HepG2 (cell line): ENCODE measurements around the gene DDC. TPM values are rescaled to one million over a fixed set of nuclear protein-coding genes. Genes with fewer than 3 reads are reported as not detected.
"Not testable (repeated sequence)": the region's sequence is repeated elsewhere in the genome, so short reads cannot be mapped to it uniquely, and the experiment has no call there.

Experiments
- ATAC-seq: fragments of 200-7000 bp; cut with Tn5 transposase; 3 replicates; pipeline ENCODE4 v1.9.1; 2020; ENCODE audit warnings: mild to moderate bottlenecking, moderate library complexity
- BruUV-seq: library from RNA; stranded (reverse); fragments of 400-500 nt; replicated peaks from 2 replicates; lab custom pipeline; 2021; lab: Mats Ljungman, UMichigan
- CTCF ChIA-PET: fragments of 300-600 bp; formaldehyde crosslinking; extraction: SDS; loops from one replicate; lab custom pipeline; 2021; ENCODE audit warnings: low total read pairs, inconsistent platforms, low intra/inter-chr PET ratio; lab: Yijun Ruan, JAX
- POLR2A ChIA-PET: fragments of 350-600 bp; sonication (Branson Sonifier 250); formaldehyde crosslinking; loops from one replicate; lab custom pipeline; 2020; ENCODE audit warnings: antibody characterized with exemption, inconsistent platforms; lab: Yijun Ruan, JAX
- DNase-seq: peaks from one replicate; pipeline ENCODE4 v3.0.0-alpha.2; 2015; ENCODE audit warnings: low spot score
- FAIRE-seq: peaks from 3 replicates; lab custom pipeline; 2011; peaks lifted over from hg19 to GRCh38; lab: Jason Lieb, UNC
- H2AFZ ChIP-seq: one replicate; pipeline ENCODE4 v1.6.1; 2011; ENCODE audit warnings: low read length, inconsistent platforms
- H3K27ac ChIP-seq: fragments of 300-600 bp; 3 replicates; pipeline ENCODE4 v1.8.0; 2011; ENCODE audit warnings: mixed run types, mild to moderate bottlenecking, mixed read lengths, low read length, inconsistent platforms; ENCODE audit not compliant: insufficient read depth; ENCODE audit errors: extremely low read length
- H3K27me3 ChIP-seq, 2 experiments: fragments of 200-600 bp in 1 of 2; 2 replicates in 1 of 2; 3 replicates in 1 of 2; pipeline versions ENCODE4 v1.6.0 to v1.8.0; 2011; ENCODE audit warnings: low read length in 2 of 2, mild to moderate bottlenecking in 2 of 2, moderate library complexity in 2 of 2, inconsistent platforms in 1 of 2; ENCODE audit not compliant: insufficient read depth in 2 of 2, control insufficient read depth in 1 of 2
- H3K36me3 ChIP-seq, 2 experiments: fragments of 200-600 bp in 1 of 2; replicated peaks in 1 of 2; 2 replicates in 1 of 2; 3 replicates in 1 of 2; pipeline versions ENCODE4 v1.5.1 to v1.8.0; 2011; ENCODE audit warnings: low read length in 2 of 2, inconsistent platforms in 1 of 2; ENCODE audit not compliant: insufficient read depth in 2 of 2, control insufficient read depth in 1 of 2
- H3K4me1 ChIP-seq: 2 replicates; pipeline ENCODE4 v1.5.1; 2012; ENCODE audit warnings: low read length, inconsistent platforms; ENCODE audit not compliant: insufficient read depth
- H3K4me2 ChIP-seq: 2 replicates; pipeline ENCODE4 v1.6.0; 2011; ENCODE audit warnings: low read depth, low read length, inconsistent platforms
- H3K4me3 ChIP-seq, 3 experiments: fragments of 200-600 bp in 1 of 3; sonication (generic), shearing (Covaris generic) in 1 of 3; replicated peaks in 1 of 3; 2 replicates each; pipeline ENCODE4 v1.5.1; 2011 to 2016; ENCODE audit warnings: low read length in 3 of 3, inconsistent platforms in 2 of 3, low read depth in 2 of 3, mild to moderate bottlenecking in 2 of 3, control low read depth in 1 of 3, mixed read lengths in 1 of 3; ENCODE audit not compliant: insufficient read depth in 1 of 3
- H3K79me2 ChIP-seq: one replicate; pipeline ENCODE4 v1.6.1; 2011; ENCODE audit warnings: low read length, inconsistent platforms; ENCODE audit not compliant: insufficient read depth
- H3K9ac ChIP-seq: 2 replicates; pipeline ENCODE4 v1.6.0; 2011; ENCODE audit warnings: mild to moderate bottlenecking, low read depth, low read length, inconsistent platforms; ENCODE audit not compliant: insufficient read depth
- H3K9me3 ChIP-seq: 2 replicates; pipeline ENCODE4 v1.5.1; 2012; ENCODE audit warnings: mild to moderate bottlenecking, low read length
- H4K20me1 ChIP-seq: 2 replicates; pipeline ENCODE4 v1.6.0; 2011; ENCODE audit warnings: inconsistent platforms, mild to moderate bottlenecking, low read length, moderate library complexity; ENCODE audit not compliant: insufficient read depth
- SETDB1 ChIP-seq: sonication (generic); formaldehyde crosslinking; IDR thresholded peaks from 2 replicates; pipeline ENCODE4 v1.5.1; 2020; ENCODE audit warnings: missing genetic modification reagents, mild to moderate bottlenecking, borderline replicate concordance
- WGBS: methylation state at CpG from one replicate; pipeline ENCODE4 v1.1.6; 2017; ENCODE audit warnings: low lambda C conversion rate; 5-methylcytosine and 5-hydroxymethylcytosine counted together
- in situ Hi-C: cut with HindIII; loops from 2 replicates; pipeline ENCODE4 v1.10.0; 2017; ENCODE audit warnings: low pct_unique_long_range_greater_than_20kb; ENCODE audit not compliant: extremely low pct_ligation_motif_present
- intact Hi-C: fragments of 100-400 bp; cut with micrococcal nuclease; formaldehyde crosslinking; loops from one replicate; pipeline ENCODE4 v1.10.0; 2022; ENCODE audit not compliant: unreplicated experiment
- polyA plus RNA-seq, 8 experiments: library from polyadenylated mRNA; depleted of rRNA in 3 of 8; stranded (reverse) in 7 of 8; unstranded in 1 of 8; fragments of >200 nt; fragmentation: Illumina TruSeq in 4 of 8; extraction: Trizol in 4 of 8; gene quantifications; 2 replicates each; pipeline versions ENCODE4 v1.2.1 to v1.2.3, GENCODE V29; 2011 to 2016; ENCODE audit warnings: low read depth in 4 of 8, missing spikeins in 1 of 8, mixed read lengths in 1 of 8; ENCODE audit not compliant: insufficient read depth in 1 of 8
- total RNA-seq, 5 experiments: library from RNA; depleted of rRNA; stranded (reverse); fragments of >200 nt; fragmentation: Illumina TruSeq; extraction: Trizol; gene quantifications; 2 replicates each; pipeline ENCODE4 v1.2.3, GENCODE V29; 2016; ENCODE audit warnings: low read depth in 1 of 5

The DDC gene
- total and polyA plus RNA-seq, 2 of the 13 experiments (the other 11 are each of a cell fraction or from before 2014, with no cell fraction given): 11.7 to 93.3 TPM

- H3K27me3 ChIP-seq, POLR2A ChIA-PET, H3K9ac ChIP-seq, H3K27ac ChIP-seq, H3K4me3 ChIP-seq, ATAC-seq, CTCF ChIA-PET, H4K20me1 ChIP-seq, H3K36me3 ChIP-seq, DNase-seq, intact Hi-C loops, H3K79me2 ChIP-seq, H3K4me2 ChIP-seq, BruUV-seq, FAIRE-seq, H2AFZ ChIP-seq: not testable (repeated sequence)
- peaks cover 21% of the 10 kb centered on the region for H3K4me1 ChIP-seq
- peaks cover 16% of the 10 kb centered on the region for H3K9me3 ChIP-seq
- peak; percentile 92 for TF ChIP-seq SETDB1
- TF ChIP-seq, all 625 proteins: peak for 1; not testable (repeated sequence) for 624
- in situ Hi-C loops: not testable (repeated sequence)
- WGBS: 9% methylated on average over 4 of the region's 4 CpGs
Measured at GRCh38 chr7:50583295-50583694, 18.1 kb upstream of the DDC start.

- H3K27me3 ChIP-seq, H4K20me1 ChIP-seq, H3K4me3 ChIP-seq, H3K4me2 ChIP-seq, intact Hi-C loops, BruUV-seq, DNase-seq, FAIRE-seq, H3K79me2 ChIP-seq, ATAC-seq, in situ Hi-C loops, POLR2A ChIA-PET, H2AFZ ChIP-seq, CTCF ChIA-PET, H3K9ac ChIP-seq, H3K27ac ChIP-seq, H3K36me3 ChIP-seq: not testable (repeated sequence)
- peaks cover 21% of the 10 kb centered on the region for H3K4me1 ChIP-seq
- 77% methylated on average over 4 of the region's 4 CpGs for WGBS
- H3K9me3 ChIP-seq: peaks cover 16% of the 10 kb centered on the region
Measured at GRCh38 chr7:50582271-50582670, 17.1 kb upstream of the DDC start.

- H3K27ac ChIP-seq, ATAC-seq, H3K27me3 ChIP-seq, FAIRE-seq, in situ Hi-C loops, H4K20me1 ChIP-seq, DNase-seq, H3K4me3 ChIP-seq, CTCF ChIA-PET, H3K36me3 ChIP-seq, H3K9ac ChIP-seq, BruUV-seq, H2AFZ ChIP-seq, H3K79me2 ChIP-seq, intact Hi-C loops: not testable (repeated sequence)
- peaks cover 16% of the 10 kb centered on the region for H3K9me3 ChIP-seq
- 68% methylated on average over 2 of the region's 2 CpGs for WGBS
- peak overlapping the region; percentile 23; the same call in 1 of the 2 replicates for H3K4me2 ChIP-seq
- POLR2A ChIA-PET: interaction anchor here (0.9 kb wide), 1 partner anchor 11 kb away, joined by 3 read pairs; no protein-coding TSS in a partner anchor
- peaks cover 21% of the 10 kb centered on the region for H3K4me1 ChIP-seq
Measured at GRCh38 chr7:50580666-50581065, 15.5 kb upstream of the DDC start.
